ENCODE results near the gene CACNB2.

DNA sequence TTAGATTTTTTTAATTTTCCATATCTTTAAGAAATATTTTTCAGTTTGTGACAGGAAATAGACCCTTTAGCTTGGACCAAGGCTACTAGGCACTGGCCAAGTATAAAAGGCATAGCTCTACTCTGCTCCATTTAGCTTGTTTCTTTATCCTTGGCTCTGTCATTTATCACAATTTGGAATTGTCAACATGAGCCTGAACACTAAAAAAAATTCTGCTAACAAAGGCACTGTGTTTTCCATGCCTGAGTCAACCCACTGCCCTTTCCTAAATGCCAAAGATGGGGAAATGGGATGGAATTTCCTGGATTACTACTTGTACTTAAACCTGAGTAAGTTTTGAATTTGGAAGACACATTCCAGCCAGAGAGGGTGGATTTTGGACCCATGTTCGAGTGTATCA, 382.8 kb downstream of the CACNB2 start:
- TF ChIP-seq, protein P1, sequence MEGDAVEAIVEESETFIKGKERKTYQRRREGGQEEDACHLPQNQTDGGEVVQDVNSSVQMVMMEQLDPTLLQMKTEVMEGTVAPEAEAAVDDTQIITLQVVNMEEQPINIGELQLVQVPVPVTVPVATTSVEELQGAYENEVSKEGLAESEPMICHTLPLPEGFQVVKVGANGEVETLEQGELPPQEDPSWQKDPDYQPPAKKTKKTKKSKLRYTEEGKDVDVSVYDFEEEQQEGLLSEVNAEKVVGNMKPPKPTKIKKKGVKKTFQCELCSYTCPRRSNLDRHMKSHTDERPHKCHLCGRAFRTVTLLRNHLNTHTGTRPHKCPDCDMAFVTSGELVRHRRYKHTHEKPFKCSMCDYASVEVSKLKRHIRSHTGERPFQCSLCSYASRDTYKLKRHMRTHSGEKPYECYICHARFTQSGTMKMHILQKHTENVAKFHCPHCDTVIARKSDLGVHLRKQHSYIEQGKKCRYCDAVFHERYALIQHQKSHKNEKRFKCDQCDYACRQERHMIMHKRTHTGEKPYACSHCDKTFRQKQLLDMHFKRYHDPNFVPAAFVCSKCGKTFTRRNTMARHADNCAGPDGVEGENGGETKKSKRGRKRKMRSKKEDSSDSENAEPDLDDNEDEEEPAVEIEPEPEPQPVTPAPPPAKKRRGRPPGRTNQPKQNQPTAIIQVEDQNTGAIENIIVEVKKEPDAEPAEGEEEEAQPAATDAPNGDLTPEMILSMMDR (IDR thresholded peaks at IDR 0.05; ENCODE audit: poor library complexity), result no peak
- TF ChIP-seq EZH2 (IDR thresholded peaks at IDR 0.05; ENCODE audit: borderline replicate concordance), result no peak

All from hepatocyte (in vitro differentiated cells).